MCF 10A (cell line): ENCODE data around the gene MARF1. TPM values are rescaled to one million over a fixed set of nuclear protein-coding genes. Genes with fewer than 3 reads are reported as not detected.
"Not testable (repeated sequence)": the region's sequence is repeated elsewhere in the genome, so short reads cannot be mapped to it uniquely, and the experiment has no call there.

Source experiments
- BruUV-seq: library from RNA; stranded (reverse); fragments of 400-500 nt; replicated peaks from 2 replicates; lab custom pipeline; 2021; lab: Mats Ljungman, UMichigan
- CTCF ChIA-PET: fragments of 300-600 bp; sonication (Branson Sonifier 250); formaldehyde crosslinking; extraction: SDS; loops from one replicate; lab custom pipeline; 2021; ENCODE audit warnings: antibody characterized with exemption, inconsistent platforms; lab: Yijun Ruan, JAX
- POLR2A ChIA-PET: fragments of 300-600, 350-650 bp; sonication (Branson Sonifier 250); formaldehyde crosslinking; extraction: SDS; loops from one replicate; lab custom pipeline; 2020; ENCODE audit warnings: antibody characterized with exemption, inconsistent platforms; lab: Yijun Ruan, JAX
- DNase-seq: peaks from one replicate; pipeline ENCODE4 v3.0.0-alpha.2; 2018; ENCODE audit not compliant: unreplicated experiment
- H3K27ac Mint-ChIP-seq: one replicate; pipeline ENCODE4 v1.8.0; 2022; ENCODE audit warnings: mild to moderate bottlenecking, low read depth, mixed read lengths; ENCODE audit not compliant: unreplicated experiment
- H3K27me3 Mint-ChIP-seq: one replicate; pipeline ENCODE4 v1.8.0; 2022; ENCODE audit warnings: mixed read lengths; ENCODE audit not compliant: insufficient read depth, unreplicated experiment
- H3K36me3 Mint-ChIP-seq: one replicate; pipeline ENCODE4 v1.8.0; 2022; ENCODE audit warnings: mild to moderate bottlenecking, moderate library complexity, mixed read lengths; ENCODE audit not compliant: insufficient read depth, unreplicated experiment
- H3K4me1 Mint-ChIP-seq: one replicate; pipeline ENCODE4 v1.8.0; 2022; ENCODE audit warnings: mixed read lengths; ENCODE audit not compliant: insufficient read depth, unreplicated experiment
- H3K4me3 Mint-ChIP-seq: one replicate; pipeline ENCODE4 v1.8.0; 2022; ENCODE audit warnings: mild to moderate bottlenecking, moderate library complexity, mixed read lengths; ENCODE audit not compliant: unreplicated experiment
- H3K9me3 Mint-ChIP-seq: one replicate; pipeline ENCODE4 v1.8.0; 2022; ENCODE audit warnings: mixed read lengths; ENCODE audit not compliant: unreplicated experiment
- intact Hi-C: fragments of 100-400 bp; cut with micrococcal nuclease; formaldehyde crosslinking; loops from 2 replicates; pipeline ENCODE4 v1.14.1; 2022
- total RNA-seq: library from RNA; stranded (reverse); gene quantifications from 2 replicates; pipeline ENCODE4 v1.2.3, GENCODE V29; 2022
- TF ChIP-seq, protein P1 (sequence below): fragments of 200-600 bp; IDR thresholded peaks from one replicate; pipeline ENCODE4 v1.8.0; 2022; ENCODE audit warnings: antibody characterized with exemption, mild to moderate bottlenecking; ENCODE audit not compliant: unreplicated experiment

The MARF1 gene
- total RNA-seq, 1 experiment from 2014 or later = 48.1 TPM

DNA sequence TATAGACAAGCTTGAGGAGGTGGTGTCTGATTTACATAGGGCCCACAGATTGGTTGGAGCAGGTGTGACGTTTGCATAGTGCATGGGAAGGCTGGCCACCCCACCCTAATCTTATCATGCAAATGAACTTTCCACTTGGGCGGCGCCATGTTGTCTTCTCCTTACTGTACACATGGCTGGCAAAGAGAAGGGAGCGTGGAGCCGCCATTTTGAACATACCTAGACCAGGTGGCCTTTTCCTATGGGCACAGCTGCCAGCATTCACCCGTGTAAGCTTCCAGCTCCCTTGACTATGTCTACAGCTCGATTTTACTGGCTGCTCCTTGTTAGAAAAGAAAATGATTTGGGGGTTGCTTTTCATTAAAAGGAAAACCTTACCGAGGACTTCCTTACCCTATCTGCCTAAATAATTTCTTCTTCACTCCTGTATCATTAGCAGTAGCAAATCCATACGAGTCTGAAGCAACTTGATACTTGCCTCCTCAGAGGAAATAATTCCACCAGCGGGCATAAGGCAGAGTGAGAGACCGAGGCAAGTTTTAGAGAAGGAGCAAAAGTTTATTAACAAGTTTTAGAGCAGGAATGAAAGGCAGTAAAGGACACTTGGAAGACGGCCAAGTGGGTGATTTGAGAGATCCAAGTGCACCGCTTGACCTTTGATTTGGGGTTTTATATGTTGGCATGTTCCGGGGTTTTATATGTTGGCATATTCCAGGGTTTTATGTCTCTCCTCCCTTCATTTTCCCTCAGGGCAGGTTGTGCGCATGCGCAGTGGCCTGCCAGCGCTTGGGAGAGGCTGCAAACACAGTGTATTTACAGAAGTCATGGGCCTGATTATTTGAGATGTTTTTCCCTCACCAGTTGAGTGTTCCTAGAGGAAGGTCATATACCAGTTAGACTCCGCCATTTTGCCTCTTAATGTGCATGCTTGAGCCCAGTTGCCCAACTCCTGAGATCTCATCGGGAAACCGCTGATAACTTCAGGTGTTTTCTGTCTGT, 65.7 kb downstream of the MARF1 start:
- CTCF ChIA-PET = no interaction called here
- POLR2A ChIA-PET = interaction anchor here (0.6 to 1.7 kb wide), 4 partner anchors 11 to 66 kb away, joined by 3 to 12 read pairs (median 6); partner anchors contain the start of gene MARF1
- TF ChIP-seq, protein P1, sequence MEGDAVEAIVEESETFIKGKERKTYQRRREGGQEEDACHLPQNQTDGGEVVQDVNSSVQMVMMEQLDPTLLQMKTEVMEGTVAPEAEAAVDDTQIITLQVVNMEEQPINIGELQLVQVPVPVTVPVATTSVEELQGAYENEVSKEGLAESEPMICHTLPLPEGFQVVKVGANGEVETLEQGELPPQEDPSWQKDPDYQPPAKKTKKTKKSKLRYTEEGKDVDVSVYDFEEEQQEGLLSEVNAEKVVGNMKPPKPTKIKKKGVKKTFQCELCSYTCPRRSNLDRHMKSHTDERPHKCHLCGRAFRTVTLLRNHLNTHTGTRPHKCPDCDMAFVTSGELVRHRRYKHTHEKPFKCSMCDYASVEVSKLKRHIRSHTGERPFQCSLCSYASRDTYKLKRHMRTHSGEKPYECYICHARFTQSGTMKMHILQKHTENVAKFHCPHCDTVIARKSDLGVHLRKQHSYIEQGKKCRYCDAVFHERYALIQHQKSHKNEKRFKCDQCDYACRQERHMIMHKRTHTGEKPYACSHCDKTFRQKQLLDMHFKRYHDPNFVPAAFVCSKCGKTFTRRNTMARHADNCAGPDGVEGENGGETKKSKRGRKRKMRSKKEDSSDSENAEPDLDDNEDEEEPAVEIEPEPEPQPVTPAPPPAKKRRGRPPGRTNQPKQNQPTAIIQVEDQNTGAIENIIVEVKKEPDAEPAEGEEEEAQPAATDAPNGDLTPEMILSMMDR = no peak
- peak; percentile 44 for DNase-seq
- Mint-ChIP-seq H3K4me1 (peaks cover 21% of the 10 kb centered on the region), H3K27ac (peak overlapping the region; percentile 75), H3K36me3 (no peaks in the 10 kb centered on the region), H3K27me3 (no peaks in the 10 kb centered on the region), H3K9me3 (no peaks in the 10 kb centered on the region), H3K4me3 (no peak overlapping the region)
- intact Hi-C loops = no loop called here
- BruUV-seq = no TSS peak

DNA sequence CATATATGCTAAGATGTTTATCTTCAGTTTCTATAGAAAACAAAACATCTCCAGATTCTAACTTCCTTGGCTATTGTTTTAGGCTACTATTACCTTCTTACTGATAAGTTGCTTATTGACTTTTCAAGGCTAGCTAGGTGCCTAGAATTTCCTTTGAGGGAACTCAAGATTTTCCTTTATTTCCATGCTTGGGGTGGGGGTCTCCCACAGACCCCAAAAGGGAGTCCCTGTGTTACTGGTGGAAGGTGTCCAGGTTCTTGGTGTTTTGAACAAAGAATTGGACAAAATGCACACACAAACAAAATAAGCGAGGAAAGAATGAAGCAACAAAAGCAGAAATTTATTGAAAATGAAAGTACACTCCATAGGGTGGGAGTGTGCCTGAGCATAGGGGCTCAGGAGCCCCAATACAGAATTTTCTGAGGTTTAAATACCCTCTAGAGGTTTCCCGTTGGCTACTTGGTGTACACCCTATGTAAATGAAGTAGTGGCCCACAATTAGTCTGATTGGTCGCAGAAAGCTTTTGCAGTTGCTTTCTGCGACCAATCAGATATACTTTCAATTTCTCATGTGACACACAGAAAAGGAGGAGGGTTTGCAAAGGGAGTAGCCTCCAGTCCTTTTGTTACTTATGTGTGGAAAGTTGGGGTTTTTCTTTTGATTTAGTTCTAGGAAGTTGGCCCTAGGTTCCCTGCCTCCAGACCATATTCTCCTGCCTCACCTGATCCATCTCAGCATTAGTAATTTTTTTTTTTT, 67.5 kb downstream of the MARF1 start:
- TF ChIP-seq, protein P1 = no peak
- Mint-ChIP-seq H3K27me3 (no peaks in the 10 kb centered on the region), H3K4me3 (no peak overlapping the region), H3K27ac (peak overlapping the region; percentile 75), H3K36me3 (no peaks in the 10 kb centered on the region), H3K4me1 (peaks cover 29% of the 10 kb centered on the region), H3K9me3 (no peaks in the 10 kb centered on the region)
- ChIA-PET POLR2A (interaction anchor here (1.1 to 1.7 kb wide), 4 partner anchors 12 to 93 kb away, joined by 3 to 12 read pairs (median 6); partner anchors contain the start of gene MARF1), CTCF (interaction anchor here (0.9 kb wide), 1 partner anchor 12 kb away, joined by 8 read pairs; no protein-coding TSS in a partner anchor)
- DNase-seq = peak; percentile 19
- no TSS peak for BruUV-seq
- intact Hi-C loops = no loop called here

DNA sequence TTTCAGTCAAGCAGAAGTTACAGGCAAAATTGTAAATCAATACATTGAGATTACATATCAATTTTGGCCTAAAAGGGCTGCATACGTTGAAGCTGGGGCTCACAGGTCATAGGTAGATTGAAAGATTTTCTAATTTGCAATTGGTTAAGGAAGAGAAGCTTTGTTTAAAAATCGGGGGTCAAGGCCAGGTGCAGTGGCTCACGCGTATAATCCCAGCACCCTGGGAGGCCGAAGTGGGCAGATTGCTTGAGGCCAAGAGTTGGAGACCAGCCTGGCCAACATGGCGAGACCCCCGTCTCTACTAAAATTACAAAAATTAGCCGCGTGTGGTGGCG, 68.4 kb downstream of the MARF1 start:
- BruUV-seq = no TSS peak
- H3K9me3 Mint-ChIP-seq = no peaks in the 10 kb centered on the region
- TF ChIP-seq, protein P1 = no peak
- peaks cover 29% of the 10 kb centered on the region for H3K4me1 Mint-ChIP-seq
- intact Hi-C loops = no loop called here
- H3K27ac Mint-ChIP-seq = no peak overlapping the region
- ChIA-PET CTCF (no interaction called here), POLR2A (no interaction called here)
- H3K4me3 Mint-ChIP-seq = no peak overlapping the region
- no peaks in the 10 kb centered on the region for H3K36me3 Mint-ChIP-seq
- DNase-seq = no peak
- H3K27me3 Mint-ChIP-seq = no peaks in the 10 kb centered on the region

DNA sequence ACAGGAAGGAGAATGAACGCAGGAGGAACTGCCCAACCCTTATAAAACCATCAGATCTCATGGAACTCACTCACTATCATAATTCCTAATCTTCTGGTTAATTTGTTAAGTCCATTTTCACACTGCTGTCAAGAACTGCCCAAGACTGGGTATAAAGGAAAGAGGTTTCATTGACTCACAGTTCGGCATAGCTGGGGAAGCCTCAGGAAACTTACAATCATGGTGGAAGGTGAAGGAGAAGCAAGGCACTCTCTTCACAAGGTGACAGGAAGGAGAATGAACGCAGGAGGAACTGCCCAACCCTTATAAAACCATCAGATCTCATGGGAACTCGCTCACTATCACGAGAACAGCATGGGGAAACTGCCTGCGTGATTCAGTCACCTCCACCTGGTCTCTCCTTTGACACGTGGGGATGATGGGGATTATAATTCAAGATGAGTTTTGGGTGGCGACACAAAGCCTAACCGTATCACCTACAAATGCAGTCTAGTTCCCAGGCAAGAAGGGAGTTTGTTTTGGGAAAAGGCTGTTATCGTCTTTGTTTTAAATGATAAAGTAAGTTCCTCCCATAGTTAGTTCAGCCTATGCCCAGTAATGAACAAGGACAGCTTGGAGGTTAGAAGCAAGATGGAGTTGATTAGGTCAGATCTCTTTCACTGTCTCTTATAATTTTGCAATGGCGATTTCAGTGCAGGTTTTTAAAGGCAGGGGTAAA, 68.9 kb downstream of the MARF1 start:
- BruUV-seq, intact Hi-C loops, CTCF ChIA-PET, H3K27ac Mint-ChIP-seq, H3K9me3 Mint-ChIP-seq, H3K27me3 Mint-ChIP-seq, DNase-seq, H3K36me3 Mint-ChIP-seq, H3K4me3 Mint-ChIP-seq: not testable (repeated sequence)
- H3K4me1 Mint-ChIP-seq = peaks cover 29% of the 10 kb centered on the region
- POLR2A ChIA-PET = interaction anchor here (0.6 kb wide), 1 partner anchor 70 kb away, joined by 3 read pairs; no protein-coding TSS in a partner anchor
